Activated CD4-positive, alpha-beta T cell treated with anti-CD3 and anti-CD28 coated beads, Interleukin-2, amount 50 U/mL, for 24 hours (primary cell): ENCODE data around the gene FBXO8.

Experiments
- DNase-seq, 2 donors: peaks; one replicate each; pipeline ENCODE4 v3.0.0-alpha.2; 2020; ENCODE audit warnings: low read depth in 1 of 2, low spot score in 1 of 2

Gene FBXO8

GRCh38 chr4:174210952-174211490 lies 72.4 kb downstream of the FBXO8 start:
- no peak for DNase-seq

GRCh38 chr4:174210354-174210753 lies 73.1 kb downstream of the FBXO8 start:
- DNase-seq = no peak

DNA sequence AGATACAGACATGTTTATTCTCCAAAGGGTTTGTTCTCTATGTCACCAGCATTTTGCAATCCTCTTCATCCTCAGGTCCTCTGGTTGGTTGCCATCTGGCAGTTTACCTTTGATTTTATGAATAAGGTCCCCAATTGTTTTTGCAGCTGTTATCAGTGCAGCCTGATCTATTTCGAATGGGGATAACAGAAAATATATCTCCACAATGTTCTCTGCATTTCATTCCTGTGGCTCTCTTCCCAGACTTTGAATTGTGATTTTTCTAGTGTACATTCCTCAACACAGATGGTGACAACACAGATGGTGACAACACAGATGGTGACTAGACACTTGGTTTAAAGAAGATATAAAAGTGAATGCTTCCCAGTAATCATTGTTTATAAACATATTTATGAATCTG lies 74.1 kb downstream of the FBXO8 start:
- DNase-seq = no peak

GRCh38 chr4:174207367-174207766 lies 76.1 kb downstream of the FBXO8 start:
- DNase-seq = no peak

- DNase-seq = no peak
Observed at GRCh38 chr4:174204164-174204831, 79.2 kb downstream of the FBXO8 start.

DNA sequence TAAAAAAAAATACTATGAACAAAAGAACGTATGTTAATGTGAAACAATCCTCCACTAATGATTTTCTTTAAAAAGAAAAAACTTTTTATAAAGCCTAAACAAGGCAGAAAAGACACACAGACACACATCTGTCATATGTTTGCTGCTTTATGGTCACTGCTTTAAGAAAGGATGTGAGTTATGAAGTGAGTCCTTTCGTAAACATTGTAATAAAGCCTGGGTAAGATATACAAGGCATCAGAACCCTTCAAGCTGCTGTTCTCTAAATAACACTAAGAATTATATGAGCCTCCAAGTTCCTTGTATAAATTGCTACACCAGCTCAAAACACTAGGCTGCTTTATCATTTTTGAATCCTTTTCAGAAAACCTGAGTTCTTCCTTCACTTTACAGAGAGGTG lies 81.6 kb downstream of the FBXO8 start:
- no peak for DNase-seq

DNA sequence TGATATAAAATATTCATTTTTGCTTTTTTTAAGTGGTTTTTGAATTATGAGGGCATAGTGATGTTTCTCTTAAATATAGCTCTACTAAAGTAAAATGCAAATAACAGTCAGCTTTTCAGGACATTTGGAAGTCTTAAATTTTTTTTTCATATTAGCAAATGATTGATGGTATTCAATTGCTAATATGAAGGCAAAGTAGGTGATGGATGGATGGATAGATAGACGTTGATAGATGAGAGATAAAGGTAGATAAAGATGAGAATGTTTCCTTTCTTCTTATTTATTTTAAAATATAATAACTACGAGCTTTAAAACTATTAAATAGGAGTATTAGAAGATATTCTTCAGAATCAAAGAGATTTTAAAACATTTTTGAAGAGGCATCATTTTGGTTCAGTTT lies 83.7 kb downstream of the FBXO8 start:
- DNase-seq = no peak

- no peak for DNase-seq
Observed at GRCh38 chr4:174198828-174199227, 84.6 kb downstream of the FBXO8 start.

GRCh38 chr4:174198396-174198795 lies 85.1 kb downstream of the FBXO8 start:
- DNase-seq = no peak

GRCh38 chr4:174193438-174194374 lies 89.8 kb downstream of the FBXO8 start:
- DNase-seq = no peak

DNA sequence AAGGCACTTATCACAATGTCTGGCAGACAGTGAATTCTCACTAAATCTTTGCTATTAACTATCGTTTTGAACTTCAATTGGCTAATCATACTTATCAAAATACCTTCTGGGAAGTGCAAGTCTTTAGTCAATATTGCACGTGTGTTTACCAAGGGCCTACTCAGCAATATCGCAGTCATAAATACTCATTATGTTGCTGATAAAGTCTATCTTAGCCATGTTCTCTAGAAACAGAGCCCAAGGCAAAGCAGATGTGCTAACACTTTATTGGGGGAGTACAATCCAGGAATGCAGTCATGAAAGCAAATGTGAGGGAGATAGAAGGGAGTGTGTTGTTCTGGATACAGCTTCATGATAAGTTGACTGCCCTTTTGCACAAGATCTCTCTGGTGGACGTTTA lies 90.5 kb downstream of the FBXO8 start:
- no peak for DNase-seq

GRCh38 chr4:174190832-174191500 lies 92.5 kb downstream of the FBXO8 start:
- DNase-seq = no peak

DNA sequence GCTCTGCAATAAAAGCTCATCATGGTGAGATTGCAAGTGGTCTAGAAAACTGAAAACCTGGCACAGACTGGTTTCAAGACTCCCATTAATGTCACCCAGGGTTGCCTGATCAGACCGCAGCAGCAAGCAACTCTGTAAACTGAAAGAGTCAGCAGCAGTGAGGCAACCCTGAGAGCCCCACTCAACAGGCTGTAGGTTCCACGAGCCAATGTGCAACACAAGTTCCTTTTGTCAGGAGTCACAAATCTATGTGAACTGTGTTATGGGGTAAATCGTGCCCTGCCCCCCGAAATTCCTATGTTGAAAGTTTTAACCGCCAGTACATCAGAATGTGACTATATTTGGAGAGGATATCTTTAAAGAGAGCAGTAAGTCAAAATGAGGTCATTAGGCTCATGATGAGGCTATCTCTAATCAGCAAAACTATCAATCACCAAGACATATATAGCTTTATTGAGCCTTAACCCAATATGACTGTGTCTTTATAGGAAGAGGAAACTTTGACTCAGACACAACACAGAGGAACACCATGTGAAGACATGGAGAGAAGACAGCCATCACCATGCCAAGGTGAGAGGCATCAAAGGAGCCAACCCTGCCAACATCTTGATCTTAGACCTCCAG lies 94.0 kb downstream of the FBXO8 start:
- DNase-seq = no peak
